Ovary (tissue), 3 donors: Measurements from ENCODE around the gene LCN12.

ENCODE experiments used
- CTCF ChIP-seq, 3 donors: fragments of 450-650 bp in 2 of 3; fragments of 200-600 bp in 1 of 3; IDR thresholded peaks; one replicate each; pipeline versions ENCODE4 v1.5.1 to v1.8.0; 2016 to 2022; ENCODE audit warnings: antibody characterized with exemption in 3 of 3, mild to moderate bottlenecking in 1 of 3
- EP300 ChIP-seq: sonication (generic); formaldehyde crosslinking; IDR thresholded peaks from one replicate; pipeline ENCODE4 v1.6.1; 2017; ENCODE audit warnings: antibody characterized with exemption
- POLR2A ChIP-seq: fragments of 450-650 bp; IDR thresholded peaks from one replicate; pipeline ENCODE4 v1.6.1; 2017; ENCODE audit warnings: antibody characterized with exemption, mild to moderate bottlenecking, moderate library complexity
- donor health status: DM: no; HTN: no; CAD: no.

- TF ChIP-seq POLR2A (no peak), CTCF (IDR thresholded peaks at IDR 0.05) (no peak), EP300 (no peak)
Measured at GRCh38 chr9:136972743-136973142, 20.7 kb downstream of the LCN12 start.
